Astrocyte (in vitro differentiated cells and primary cell): ENCODE data around the gene CCDC81. TPM values are rescaled to one million over a fixed set of nuclear protein-coding genes. Genes with fewer than 3 reads are reported as not detected.

ENCODE experiments used
- DNase-seq: peaks from one replicate; pipeline ENCODE4 v3.0.0-alpha.2; 2010; ENCODE audit warnings: low read depth
- FAIRE-seq: peaks from 2 replicates; lab custom pipeline; 2011; peaks lifted over from hg19 to GRCh38; lab: Jason Lieb, UNC
- H2AFZ ChIP-seq: 2 replicates; pipeline ENCODE4 v1.6.0; 2012; ENCODE audit warnings: low read depth, low read length, inconsistent platforms
- H3K27ac ChIP-seq: 2 replicates; pipeline ENCODE4 v1.5.1; 2011; ENCODE audit warnings: low read depth, low read length, inconsistent platforms
- H3K27me3 ChIP-seq: 2 replicates; pipeline ENCODE4 v1.6.0; 2011; ENCODE audit warnings: low read length, inconsistent platforms; ENCODE audit not compliant: insufficient read depth
- H3K36me3 ChIP-seq: 2 replicates; pipeline ENCODE4 v1.5.1; 2011; ENCODE audit warnings: low read length, inconsistent platforms; ENCODE audit not compliant: insufficient read depth
- H3K4me1 ChIP-seq: 2 replicates; pipeline ENCODE4 v1.5.1; 2011; ENCODE audit warnings: low read length, inconsistent platforms; ENCODE audit not compliant: insufficient read depth
- H3K4me2 ChIP-seq: 2 replicates; pipeline ENCODE4 v1.6.0; 2012; ENCODE audit warnings: low read length, inconsistent platforms
- H3K4me3 ChIP-seq: 2 replicates; pipeline ENCODE4 v1.5.1; 2011; ENCODE audit warnings: low read depth, mild to moderate bottlenecking, low read length, inconsistent platforms; ENCODE audit not compliant: insufficient read depth
- H3K79me2 ChIP-seq: 2 replicates; pipeline ENCODE4 v1.6.0; 2012; ENCODE audit warnings: mild to moderate bottlenecking, low read length, inconsistent platforms; ENCODE audit not compliant: insufficient read depth
- H3K9ac ChIP-seq: 2 replicates; pipeline ENCODE4 v1.6.0; 2012; ENCODE audit warnings: mild to moderate bottlenecking, low read length, inconsistent platforms
- H3K9me3 ChIP-seq: 2 replicates; pipeline ENCODE4 v1.5.1; 2012; ENCODE audit warnings: low read depth, mild to moderate bottlenecking, low read length, inconsistent platforms; ENCODE audit not compliant: insufficient read depth
- H4K20me1 ChIP-seq: 2 replicates; pipeline ENCODE4 v1.6.0; 2012; ENCODE audit warnings: low read length, inconsistent platforms; ENCODE audit not compliant: insufficient read depth
- H3K27ac Mint-ChIP-seq: one replicate; pipeline ENCODE4 v1.8.0; 2021; ENCODE audit warnings: mild to moderate bottlenecking, mixed read lengths; ENCODE audit not compliant: unreplicated experiment
- H3K27me3 Mint-ChIP-seq: one replicate; pipeline ENCODE4 v1.8.0; 2021; ENCODE audit warnings: low read depth, mixed read lengths; ENCODE audit not compliant: unreplicated experiment
- H3K36me3 Mint-ChIP-seq: one replicate; pipeline ENCODE4 v1.8.0; 2021; ENCODE audit warnings: low read depth, mixed read lengths; ENCODE audit not compliant: unreplicated experiment
- H3K4me1 Mint-ChIP-seq: one replicate; pipeline ENCODE4 v1.8.0; 2021; ENCODE audit warnings: low read depth, mixed read lengths; ENCODE audit not compliant: unreplicated experiment
- H3K4me3 Mint-ChIP-seq: one replicate; pipeline ENCODE4 v1.8.0; 2021; ENCODE audit warnings: mild to moderate bottlenecking, moderate library complexity, mixed read lengths; ENCODE audit not compliant: unreplicated experiment
- H3K9me3 Mint-ChIP-seq: one replicate; pipeline ENCODE4 v1.8.0; 2021; ENCODE audit warnings: mild to moderate bottlenecking, mixed read lengths; ENCODE audit not compliant: unreplicated experiment
- EZH2 ChIP-seq: IDR thresholded peaks from 2 replicates; pipeline ENCODE4 v1.6.1; 2012; ENCODE audit warnings: mild to moderate bottlenecking, low read length, inconsistent platforms; ENCODE audit not compliant: insufficient read depth
- total RNA-seq: library from RNA; stranded (reverse); gene quantifications from 2 replicates; pipeline ENCODE4 v1.2.1, GENCODE V29; 2021
- TF ChIP-seq, protein P1 (sequence below): IDR thresholded peaks from 2 replicates; pipeline ENCODE4 v1.5.1; 2011; ENCODE audit warnings: low read depth, mild to moderate bottlenecking, inconsistent platforms, low read length, moderate library complexity; ENCODE audit not compliant: insufficient read depth

Gene CCDC81
- total RNA-seq, 1 donor from 2014 or later, result 4.3 TPM

DNA sequence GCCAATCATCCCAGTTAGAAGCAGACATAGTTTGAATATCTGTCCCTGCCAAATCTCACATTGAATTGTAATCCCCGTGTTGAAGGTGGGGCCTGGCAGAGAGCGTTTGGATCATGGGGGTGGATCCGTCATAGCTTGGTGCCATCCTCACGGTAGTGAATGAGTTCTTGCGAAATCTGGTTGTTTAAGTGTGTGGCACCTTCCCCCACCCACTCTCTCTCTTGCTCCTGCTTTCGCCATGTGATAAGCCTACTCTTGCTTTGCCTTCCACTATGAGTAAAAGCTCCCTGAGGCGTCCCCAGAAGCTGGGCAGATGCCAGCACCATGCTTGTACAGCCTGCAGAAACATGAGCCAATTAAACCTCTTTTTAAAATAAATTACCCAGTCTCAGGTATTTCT, 5.0 kb upstream of the CCDC81 start:
- no peak overlapping the region for H3K9ac ChIP-seq
- Mint-ChIP-seq H3K36me3 (no peaks in the 10 kb centered on the region), H3K4me1 (peaks cover 26% of the 10 kb centered on the region), H3K4me3 (no peak overlapping the region), H3K27me3 (no peaks in the 10 kb centered on the region), H3K27ac (no peak overlapping the region), H3K9me3 (no peaks in the 10 kb centered on the region)
- FAIRE-seq (no peak), DNase-seq (no peak)
- no peak overlapping the region for H3K27ac ChIP-seq
- H2AFZ ChIP-seq, result no peak overlapping the region
- H3K4me2 ChIP-seq, result no peak overlapping the region
- peaks cover 5% of the 10 kb centered on the region for H3K4me1 ChIP-seq
- H3K36me3 ChIP-seq, result no peaks in the 10 kb centered on the region
- no peaks in the 10 kb centered on the region for H3K79me2 ChIP-seq
- no peak for TF ChIP-seq EZH2
- TF ChIP-seq, protein P1, sequence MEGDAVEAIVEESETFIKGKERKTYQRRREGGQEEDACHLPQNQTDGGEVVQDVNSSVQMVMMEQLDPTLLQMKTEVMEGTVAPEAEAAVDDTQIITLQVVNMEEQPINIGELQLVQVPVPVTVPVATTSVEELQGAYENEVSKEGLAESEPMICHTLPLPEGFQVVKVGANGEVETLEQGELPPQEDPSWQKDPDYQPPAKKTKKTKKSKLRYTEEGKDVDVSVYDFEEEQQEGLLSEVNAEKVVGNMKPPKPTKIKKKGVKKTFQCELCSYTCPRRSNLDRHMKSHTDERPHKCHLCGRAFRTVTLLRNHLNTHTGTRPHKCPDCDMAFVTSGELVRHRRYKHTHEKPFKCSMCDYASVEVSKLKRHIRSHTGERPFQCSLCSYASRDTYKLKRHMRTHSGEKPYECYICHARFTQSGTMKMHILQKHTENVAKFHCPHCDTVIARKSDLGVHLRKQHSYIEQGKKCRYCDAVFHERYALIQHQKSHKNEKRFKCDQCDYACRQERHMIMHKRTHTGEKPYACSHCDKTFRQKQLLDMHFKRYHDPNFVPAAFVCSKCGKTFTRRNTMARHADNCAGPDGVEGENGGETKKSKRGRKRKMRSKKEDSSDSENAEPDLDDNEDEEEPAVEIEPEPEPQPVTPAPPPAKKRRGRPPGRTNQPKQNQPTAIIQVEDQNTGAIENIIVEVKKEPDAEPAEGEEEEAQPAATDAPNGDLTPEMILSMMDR, result no peak
- no peaks in the 10 kb centered on the region for H3K27me3 ChIP-seq
- H3K4me3 ChIP-seq, result no peak overlapping the region
- peaks cover 4% of the 10 kb centered on the region for H3K9me3 ChIP-seq
- no peaks in the 10 kb centered on the region for H4K20me1 ChIP-seq

DNA sequence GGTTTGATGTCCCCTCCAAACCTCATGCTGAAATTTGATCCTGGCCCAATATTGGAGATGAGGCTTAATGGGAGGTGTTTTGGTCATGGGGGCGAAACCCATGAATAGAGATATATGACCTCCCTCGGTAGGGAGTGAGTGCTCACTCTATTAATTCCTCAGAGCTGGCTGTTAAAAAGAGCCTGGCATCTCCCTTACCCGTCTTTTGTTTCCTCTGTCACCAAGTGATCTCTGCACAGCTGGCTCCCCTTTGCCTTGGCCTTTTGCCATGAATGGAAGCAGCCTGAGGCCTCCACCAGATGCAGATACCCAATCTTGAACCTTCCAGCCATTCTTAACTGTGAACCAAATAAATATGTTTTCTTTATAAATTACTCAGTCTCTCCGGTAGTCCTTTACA, 4.5 kb upstream of the CCDC81 start:
- no peak for TF ChIP-seq EZH2
- TF ChIP-seq, protein P1, result no peak
- Mint-ChIP-seq H3K4me1 (peaks cover 26% of the 10 kb centered on the region), H3K4me3 (no peak overlapping the region), H3K9me3 (no peaks in the 10 kb centered on the region), H3K36me3 (no peaks in the 10 kb centered on the region), H3K27ac (peak overlapping the region; percentile 94), H3K27me3 (no peaks in the 10 kb centered on the region)
- DNase-seq (no peak), FAIRE-seq (no peak)
- H3K36me3 ChIP-seq, result no peaks in the 10 kb centered on the region
- H3K79me2 ChIP-seq, result no peaks in the 10 kb centered on the region
- no peak overlapping the region for H3K9ac ChIP-seq
- H3K4me3 ChIP-seq, result no peak overlapping the region
- no peaks in the 10 kb centered on the region for H3K27me3 ChIP-seq
- H4K20me1 ChIP-seq, result no peaks in the 10 kb centered on the region
- peaks cover 4% of the 10 kb centered on the region for H3K9me3 ChIP-seq
- H3K4me1 ChIP-seq, result peaks cover 6% of the 10 kb centered on the region
- H2AFZ ChIP-seq, result no peak overlapping the region
- no peak overlapping the region for H3K4me2 ChIP-seq
- no peak overlapping the region for H3K27ac ChIP-seq

DNA sequence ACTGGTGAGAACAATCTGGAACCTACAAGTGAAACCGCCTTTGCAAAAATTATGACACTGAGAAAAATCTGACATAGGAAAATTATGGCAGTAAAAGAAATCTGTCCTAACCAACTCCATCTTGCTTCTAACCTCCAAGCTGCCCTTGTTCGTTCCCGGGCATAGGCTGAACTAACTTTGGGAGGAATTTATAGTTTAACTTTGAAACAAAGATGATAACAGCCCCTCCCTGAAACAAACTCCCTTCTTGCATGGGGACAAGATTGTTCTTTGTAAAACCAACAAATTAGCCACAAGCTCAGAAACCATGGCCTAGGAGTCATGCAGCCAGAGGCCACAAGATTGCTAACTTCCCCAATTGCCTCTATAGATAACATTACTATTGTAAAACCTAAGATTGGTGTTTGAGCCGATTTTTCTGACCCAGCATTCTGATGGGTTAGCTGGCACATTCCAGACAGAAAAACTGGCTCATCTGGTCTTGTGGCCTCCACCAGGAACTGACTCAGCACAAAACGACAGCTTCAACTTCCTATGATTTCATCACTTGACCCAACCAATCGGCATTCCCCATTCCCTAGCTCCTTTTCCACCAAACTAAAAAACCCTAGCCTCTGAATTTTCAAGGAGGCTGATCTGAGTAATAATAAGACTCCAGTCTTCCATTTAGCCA, 3.6 kb upstream of the CCDC81 start:
- H3K27me3 Mint-ChIP-seq, result no peaks in the 10 kb centered on the region
- Histone ChIP-seq H3K79me2 (no peaks in the 10 kb centered on the region), H3K4me2 (no peak overlapping the region), H3K27me3 (no peaks in the 10 kb centered on the region), H4K20me1 (no peaks in the 10 kb centered on the region), H3K9ac (no peak overlapping the region), H2AFZ (peak overlapping the region; percentile 19), H3K27ac (peak overlapping the region; percentile 24), H3K4me1 (peaks cover 6% of the 10 kb centered on the region), H3K36me3 (no peaks in the 10 kb centered on the region), H3K9me3 (peaks cover 4% of the 10 kb centered on the region), H3K4me3 (no peak overlapping the region)
- no peak overlapping the region for H3K4me3 Mint-ChIP-seq
- FAIRE-seq, result peak; percentile 9
- H3K27ac Mint-ChIP-seq, result peak overlapping the region; percentile 94
- H3K36me3 Mint-ChIP-seq, result no peaks in the 10 kb centered on the region
- peaks cover 27% of the 10 kb centered on the region for H3K4me1 Mint-ChIP-seq
- DNase-seq, result peak; percentile 65
- H3K9me3 Mint-ChIP-seq, result peaks cover 2% of the 10 kb centered on the region
- TF ChIP-seq, protein P1, result no peak
- no peak for TF ChIP-seq EZH2
